Peyer's patch (tissue), 4 donors: Measurements from ENCODE around the gene MASP2. TPM values are rescaled to one million over a fixed set of nuclear protein-coding genes. Genes with fewer than 3 reads are reported as not detected.
"Not testable (repeated sequence)": the region's sequence is repeated elsewhere in the genome, so short reads cannot be mapped to it uniquely, and the experiment has no call there.

Source experiments
- DNase-seq, 3 donors: peaks; one replicate each; pipeline ENCODE4 v3.0.0-alpha.2; 2017 to 2019
- H3K27ac ChIP-seq, 4 donors: fragments of 200-600 bp; sonication (generic); one replicate each; pipeline ENCODE4 v1.5.1; 2016 to 2019
- H3K27me3 ChIP-seq, 2 donors: fragments of 200-600 bp; sonication (generic); one replicate each; pipeline ENCODE4 v1.5.1; 2019
- H3K36me3 ChIP-seq, 3 donors: fragments of 200-600 bp; sonication (generic); one replicate each; pipeline ENCODE4 v1.5.1; 2016 to 2019
- H3K4me1 ChIP-seq, 4 donors: fragments of 200-600 bp; sonication (generic); one replicate each; pipeline ENCODE4 v1.5.1; 2016 to 2019
- H3K4me3 ChIP-seq, 4 donors: fragments of 200-600 bp; sonication (generic); 1 replicate in 3 of 4; 2 replicates in 1 of 4; pipeline ENCODE4 v1.5.1; 2016 to 2019; ENCODE audit warnings: mild to moderate bottlenecking in 1 of 4
- H3K9me3 ChIP-seq, 4 donors: fragments of 200-600 bp; sonication (generic); one replicate each; pipeline ENCODE4 v1.5.1; 2016 to 2019; ENCODE audit warnings: mild to moderate bottlenecking in 1 of 4
- POLR2A ChIP-seq, 2 donors: fragments of 450-650 bp; IDR thresholded peaks; one replicate each; pipeline ENCODE4 v1.5.1; 2017; ENCODE audit warnings: antibody characterized with exemption in 2 of 2, mild to moderate bottlenecking in 2 of 2, moderate library complexity in 2 of 2
- total RNA-seq, 4 donors: library from RNA; depleted of rRNA; stranded (reverse); fragments of >200 nt; gene quantifications; one replicate each; pipeline ENCODE4 v1.1.0, GENCODE V29; 2016
- TF ChIP-seq, protein P1 (sequence below), 6 experiments: fragments of 450-650 bp in 4 of 6; fragments of 200-600 bp in 2 of 6; sonication (generic) in 1 of 6; IDR thresholded peaks; one replicate each; pipeline ENCODE4 v1.5.1; 2017 to 2019; ENCODE audit warnings: antibody characterized with exemption in 6 of 6, mild to moderate bottlenecking in 3 of 6, moderate library complexity in 1 of 6

MASP2 gene
- total RNA-seq, 4 donors from 2014 or later: not detected

- H3K9me3 ChIP-seq: no peaks in the 10 kb centered on the region
- no peaks in the 10 kb centered on the region for H3K27me3 ChIP-seq
- H3K4me3 ChIP-seq: no peak overlapping the region
- no peaks in the 10 kb centered on the region for H3K4me1 ChIP-seq
- no peak overlapping the region for H3K27ac ChIP-seq
- H3K36me3 ChIP-seq: peaks cover 0 to 19% (median 0%) of the 10 kb centered on the region in 3 donors
- TF ChIP-seq POLR2A (IDR thresholded peaks at IDR 0.05): no peak
- TF ChIP-seq, protein P1, sequence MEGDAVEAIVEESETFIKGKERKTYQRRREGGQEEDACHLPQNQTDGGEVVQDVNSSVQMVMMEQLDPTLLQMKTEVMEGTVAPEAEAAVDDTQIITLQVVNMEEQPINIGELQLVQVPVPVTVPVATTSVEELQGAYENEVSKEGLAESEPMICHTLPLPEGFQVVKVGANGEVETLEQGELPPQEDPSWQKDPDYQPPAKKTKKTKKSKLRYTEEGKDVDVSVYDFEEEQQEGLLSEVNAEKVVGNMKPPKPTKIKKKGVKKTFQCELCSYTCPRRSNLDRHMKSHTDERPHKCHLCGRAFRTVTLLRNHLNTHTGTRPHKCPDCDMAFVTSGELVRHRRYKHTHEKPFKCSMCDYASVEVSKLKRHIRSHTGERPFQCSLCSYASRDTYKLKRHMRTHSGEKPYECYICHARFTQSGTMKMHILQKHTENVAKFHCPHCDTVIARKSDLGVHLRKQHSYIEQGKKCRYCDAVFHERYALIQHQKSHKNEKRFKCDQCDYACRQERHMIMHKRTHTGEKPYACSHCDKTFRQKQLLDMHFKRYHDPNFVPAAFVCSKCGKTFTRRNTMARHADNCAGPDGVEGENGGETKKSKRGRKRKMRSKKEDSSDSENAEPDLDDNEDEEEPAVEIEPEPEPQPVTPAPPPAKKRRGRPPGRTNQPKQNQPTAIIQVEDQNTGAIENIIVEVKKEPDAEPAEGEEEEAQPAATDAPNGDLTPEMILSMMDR (IDR thresholded peaks at IDR 0.05): no peak
- no peak for DNase-seq
Measured at GRCh38 chr1:11051781-11052511, 4.9 kb upstream of the MASP2 start.

- H3K27ac ChIP-seq, H3K9me3 ChIP-seq, H3K27me3 ChIP-seq, DNase-seq, H3K4me1 ChIP-seq, H3K4me3 ChIP-seq: not testable (repeated sequence)
- peaks cover 0 to 14% (median 0%) of the 10 kb centered on the region in 3 donors for H3K36me3 ChIP-seq
Measured at GRCh38 chr1:11051121-11051520, 4.1 kb upstream of the MASP2 start.

DNA sequence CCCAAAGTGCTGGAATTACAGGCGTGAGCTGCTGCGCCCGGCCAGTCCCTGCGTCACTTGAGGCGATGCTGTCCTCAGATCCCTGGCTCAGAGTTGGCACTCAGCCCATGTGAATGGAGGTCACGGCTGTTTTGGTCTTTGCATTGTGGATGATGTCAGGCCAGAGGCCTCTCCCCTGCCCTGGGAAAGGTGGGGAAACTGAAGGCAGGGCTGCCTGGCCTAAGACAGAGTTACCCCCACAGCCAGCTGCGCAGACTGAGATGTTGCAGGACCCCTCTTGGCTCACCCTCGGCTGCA is 821 bp downstream of the MASP2 start:
- Histone ChIP-seq H3K36me3 (no peaks in the 10 kb centered on the region), H3K4me1 (no peaks in the 10 kb centered on the region), H3K27ac (no peak overlapping the region), H3K4me3 (peak overlapping the region in 1 of 4 donors; percentile 6), H3K27me3 (no peaks in the 10 kb centered on the region), H3K9me3 (no peaks in the 10 kb centered on the region)
- peak in 1 of 3 donors; percentile 43 for DNase-seq
- TF ChIP-seq, protein P1 (IDR thresholded peaks at IDR 0.05): no peak
- no peak for TF ChIP-seq POLR2A (IDR thresholded peaks at IDR 0.05)

- Histone ChIP-seq H3K27me3 (no peaks in the 10 kb centered on the region), H3K4me1 (no peaks in the 10 kb centered on the region), H3K4me3 (no peak overlapping the region), H3K27ac (no peak overlapping the region), H3K36me3 (no peaks in the 10 kb centered on the region), H3K9me3 (no peaks in the 10 kb centered on the region)
- TF ChIP-seq, protein P1 (IDR thresholded peaks at IDR 0.05): no peak
- TF ChIP-seq POLR2A (IDR thresholded peaks at IDR 0.05): no peak
- DNase-seq: peak in 1 of 3 donors; percentile 40
Measured at GRCh38 chr1:11045428-11046269, 1.4 kb downstream of the MASP2 start.

GRCh38 chr1:11044849-11045427 is 2.1 kb downstream of the MASP2 start:
- TF ChIP-seq, protein P1 (IDR thresholded peaks at IDR 0.05): no peak
- no peak for TF ChIP-seq POLR2A (IDR thresholded peaks at IDR 0.05)
- Histone ChIP-seq H3K9me3 (no peaks in the 10 kb centered on the region), H3K36me3 (no peaks in the 10 kb centered on the region), H3K27ac (no peak overlapping the region), H3K27me3 (no peaks in the 10 kb centered on the region), H3K4me1 (no peaks in the 10 kb centered on the region), H3K4me3 (no peak overlapping the region)
- DNase-seq: peak in 1 of 3 donors; percentile 27
